ENCODE measurements around the gene PHACTR3.

- TF ChIP-seq CTCF (IDR thresholded peaks at IDR 0.05; ENCODE audit: low read depth, low read length, missing input control) (no peak), ZBTB33 (IDR thresholded peaks at IDR 0.05) (no peak), TAF1 (conservative IDR thresholded peaks at IDR 0.05) (no peak), REST (IDR thresholded peaks at IDR 0.05) (no peak), MAX (IDR thresholded peaks at IDR 0.05) (no peak), YY1 (IDR thresholded peaks at IDR 0.05) (no peak), RAD21 (IDR thresholded peaks at IDR 0.05) (no peak), GABPA (IDR thresholded peaks at IDR 0.05 in 1 of 2, conservative IDR thresholded peaks at IDR 0.05 in 1 of 2) (no peak), ATF3 (IDR thresholded peaks at IDR 0.05) (no peak), FOXA2 (IDR thresholded peaks at IDR 0.05) (no peak), JUND (IDR thresholded peaks at IDR 0.05) (no peak), SP1 (IDR thresholded peaks at IDR 0.05) (no peak)
These were observed 28.0 kb upstream of the PHACTR3 start for GRCh38 chr20:59576216-59576953.

Measured in liver (tissue), 3 donors.